Endothelial cell of umbilical vein (primary cell): ENCODE results near the gene FILIP1L.

Source experiments
- EZH2 ChIP-seq: IDR thresholded peaks from 2 replicates; pipeline ENCODE4 v1.6.1; 2012; ENCODE audit warnings: borderline replicate concordance, low read depth, mild to moderate bottlenecking, moderate library complexity, low read length, inconsistent platforms; ENCODE audit not compliant: severe bottlenecking
- MAX ChIP-seq: IDR thresholded peaks from 2 replicates; pipeline ENCODE4 v1.6.1; 2011; ENCODE audit not compliant: insufficient read depth, insufficient read length
- POLR2A ChIP-seq: IDR thresholded peaks from 2 replicates; pipeline ENCODE4 v1.6.1; 2012; ENCODE audit warnings: low read depth, mild to moderate bottlenecking, control low read depth, low read length
- TF ChIP-seq, protein P1 (sequence below), 2 donors: IDR thresholded peaks; 1 replicate in 1 of 2; 2 replicates in 1 of 2; pipeline ENCODE4 v1.5.1; 2011; ENCODE audit warnings: low read length in 2 of 2, mild to moderate bottlenecking in 2 of 2, moderate library complexity in 2 of 2, control low read depth in 1 of 2, inconsistent platforms in 1 of 2, low read depth in 1 of 2; ENCODE audit not compliant: insufficient read depth in 1 of 2; ENCODE audit errors: extremely low read depth in 1 of 2

DNA sequence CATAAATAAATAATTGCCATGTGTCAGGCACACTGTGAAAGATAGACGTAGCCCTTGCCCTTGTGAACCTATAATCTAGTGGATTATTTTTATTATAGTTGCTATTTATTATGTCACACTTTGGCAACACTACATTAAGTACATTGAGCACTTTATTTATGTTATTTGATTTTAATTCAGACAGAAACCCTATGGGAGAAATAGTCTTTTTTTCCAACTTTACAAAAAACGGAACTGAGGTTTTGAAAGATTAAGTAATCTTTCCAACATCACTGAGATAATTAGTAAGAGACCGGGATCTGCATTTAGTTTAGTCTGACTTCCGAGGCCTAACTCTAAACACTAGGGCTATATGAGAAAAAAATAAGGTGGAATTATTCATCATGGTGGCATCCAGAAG is 2.8 kb upstream of the FILIP1L start:
- TF ChIP-seq, protein P1, sequence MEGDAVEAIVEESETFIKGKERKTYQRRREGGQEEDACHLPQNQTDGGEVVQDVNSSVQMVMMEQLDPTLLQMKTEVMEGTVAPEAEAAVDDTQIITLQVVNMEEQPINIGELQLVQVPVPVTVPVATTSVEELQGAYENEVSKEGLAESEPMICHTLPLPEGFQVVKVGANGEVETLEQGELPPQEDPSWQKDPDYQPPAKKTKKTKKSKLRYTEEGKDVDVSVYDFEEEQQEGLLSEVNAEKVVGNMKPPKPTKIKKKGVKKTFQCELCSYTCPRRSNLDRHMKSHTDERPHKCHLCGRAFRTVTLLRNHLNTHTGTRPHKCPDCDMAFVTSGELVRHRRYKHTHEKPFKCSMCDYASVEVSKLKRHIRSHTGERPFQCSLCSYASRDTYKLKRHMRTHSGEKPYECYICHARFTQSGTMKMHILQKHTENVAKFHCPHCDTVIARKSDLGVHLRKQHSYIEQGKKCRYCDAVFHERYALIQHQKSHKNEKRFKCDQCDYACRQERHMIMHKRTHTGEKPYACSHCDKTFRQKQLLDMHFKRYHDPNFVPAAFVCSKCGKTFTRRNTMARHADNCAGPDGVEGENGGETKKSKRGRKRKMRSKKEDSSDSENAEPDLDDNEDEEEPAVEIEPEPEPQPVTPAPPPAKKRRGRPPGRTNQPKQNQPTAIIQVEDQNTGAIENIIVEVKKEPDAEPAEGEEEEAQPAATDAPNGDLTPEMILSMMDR (IDR thresholded peaks at IDR 0.05; ENCODE audit: extremely low read depth in 1 of 2, insufficient read depth in 1 of 2, low read depth in 1 of 2, low read length in 2 of 2), result no peak
- TF ChIP-seq POLR2A (no peak), MAX (no peak), EZH2 (no peak)
